ENCODE measurements around the gene CDC20. TPM values are rescaled to one million over a fixed set of nuclear protein-coding genes. Genes with fewer than 3 reads are reported as not detected.

The CDC20 gene
- total and polyA plus RNA-seq, 8 donors, result 1.8 to 31.4 (median 11.0) TPM

DNA sequence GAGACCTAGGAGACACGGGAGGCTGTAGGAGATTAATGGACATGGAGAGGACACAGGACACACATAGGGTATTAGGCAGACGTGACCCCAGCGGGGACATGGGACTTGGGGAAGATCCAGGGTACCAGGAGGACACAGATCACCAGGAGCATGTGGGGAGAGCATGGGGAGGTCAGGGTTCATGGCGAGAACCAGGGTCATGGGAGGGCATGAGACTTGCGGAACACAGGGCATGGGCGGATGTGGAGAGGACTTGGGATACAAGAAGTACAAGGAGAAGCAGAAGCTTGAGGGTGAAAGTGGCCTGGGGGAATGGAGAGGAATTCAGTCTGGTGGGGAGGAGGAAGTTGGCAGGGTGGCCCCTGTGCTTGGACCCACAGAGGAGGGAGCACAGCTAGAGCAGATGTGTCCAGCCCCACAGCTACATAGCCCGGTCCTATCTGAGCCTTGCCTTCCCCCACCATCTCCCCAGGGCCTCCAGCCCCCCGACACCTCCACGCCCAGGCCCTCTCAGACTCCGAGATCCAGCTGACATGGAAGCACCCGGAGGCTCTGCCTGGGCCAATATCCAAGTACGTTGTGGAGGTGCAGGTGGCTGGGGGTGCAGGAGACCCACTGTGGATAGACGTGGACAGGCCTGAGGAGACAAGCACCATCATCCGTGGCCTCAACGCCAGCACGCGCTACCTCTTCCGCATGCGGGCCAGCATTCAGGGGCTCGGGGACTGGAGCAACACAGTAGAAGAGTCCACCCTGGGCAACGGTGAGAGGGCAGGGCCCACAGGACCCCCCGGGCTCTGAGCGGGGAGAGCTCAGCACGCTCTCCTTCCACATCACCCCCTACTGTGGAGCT is 45.9 kb upstream of the CDC20 start:
- H3K27ac ChIP-seq, result no peak overlapping the region
- WGBS, 5 donors, result 91 to 96% (median 93%) methylated on average over 9 to 24 of the region's 24 CpGs

DNA sequence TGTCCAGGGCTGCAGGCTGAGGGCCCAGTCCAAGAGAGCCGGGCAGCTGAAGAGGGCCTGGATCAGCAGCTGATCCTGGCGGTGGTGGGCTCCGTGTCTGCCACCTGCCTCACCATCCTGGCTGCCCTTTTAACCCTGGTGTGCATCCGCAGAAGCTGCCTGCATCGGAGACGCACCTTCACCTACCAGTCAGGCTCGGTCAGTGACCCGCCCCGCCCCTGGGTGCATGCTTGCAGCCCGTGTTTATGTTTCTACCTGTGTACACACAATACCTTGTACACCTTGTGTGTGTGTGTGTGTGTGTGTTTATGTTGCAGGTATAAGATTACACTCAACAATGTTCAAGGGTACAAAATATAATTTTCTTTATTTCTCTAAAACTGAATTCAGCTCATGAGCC is 45.0 kb upstream of the CDC20 start:
- H3K36me3 ChIP-seq, result peaks cover 0 to 4% (median 0%) of the 10 kb centered on the region in 4 donors
- no peaks in the 10 kb centered on the region for H3K4me1 ChIP-seq
- DNase-seq, result peak; percentile 61 to 71
- WGBS, 5 donors, result 44 to 67% (median 57%) methylated on average over 10 of the region's 10 CpGs
- H3K27me3 ChIP-seq, result no peaks in the 10 kb centered on the region
- intact Hi-C loops (cut with DNase I; ENCODE audit: low total_unique reads), result no loop called here
- H3K4me3 ChIP-seq, result no peak overlapping the region
- no peaks in the 10 kb centered on the region for H3K9me3 ChIP-seq
- no peak overlapping the region for H3K27ac ChIP-seq
- TF ChIP-seq POLR2AphosphoS5 (IDR thresholded peaks at IDR 0.05) (no peak), POLR2A (IDR thresholded peaks at IDR 0.05) (no peak), EP300 (IDR thresholded peaks at IDR 0.05) (no peak)
- TF ChIP-seq, protein P1, sequence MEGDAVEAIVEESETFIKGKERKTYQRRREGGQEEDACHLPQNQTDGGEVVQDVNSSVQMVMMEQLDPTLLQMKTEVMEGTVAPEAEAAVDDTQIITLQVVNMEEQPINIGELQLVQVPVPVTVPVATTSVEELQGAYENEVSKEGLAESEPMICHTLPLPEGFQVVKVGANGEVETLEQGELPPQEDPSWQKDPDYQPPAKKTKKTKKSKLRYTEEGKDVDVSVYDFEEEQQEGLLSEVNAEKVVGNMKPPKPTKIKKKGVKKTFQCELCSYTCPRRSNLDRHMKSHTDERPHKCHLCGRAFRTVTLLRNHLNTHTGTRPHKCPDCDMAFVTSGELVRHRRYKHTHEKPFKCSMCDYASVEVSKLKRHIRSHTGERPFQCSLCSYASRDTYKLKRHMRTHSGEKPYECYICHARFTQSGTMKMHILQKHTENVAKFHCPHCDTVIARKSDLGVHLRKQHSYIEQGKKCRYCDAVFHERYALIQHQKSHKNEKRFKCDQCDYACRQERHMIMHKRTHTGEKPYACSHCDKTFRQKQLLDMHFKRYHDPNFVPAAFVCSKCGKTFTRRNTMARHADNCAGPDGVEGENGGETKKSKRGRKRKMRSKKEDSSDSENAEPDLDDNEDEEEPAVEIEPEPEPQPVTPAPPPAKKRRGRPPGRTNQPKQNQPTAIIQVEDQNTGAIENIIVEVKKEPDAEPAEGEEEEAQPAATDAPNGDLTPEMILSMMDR (IDR thresholded peaks at IDR 0.05), result no peak

More for the DNA sequence above, 45.9 kb upstream of the CDC20 start:
- H3K4me3 ChIP-seq, result no peak overlapping the region
- H3K27me3 ChIP-seq, result no peaks in the 10 kb centered on the region
- H3K4me1 ChIP-seq, result no peaks in the 10 kb centered on the region
- H3K36me3 ChIP-seq, result peaks cover 0 to under 1% (median 0%) of the 10 kb centered on the region in 4 donors
- no peak for TF ChIP-seq POLR2AphosphoS5 (IDR thresholded peaks at IDR 0.05)
- no peak for TF ChIP-seq EP300 (IDR thresholded peaks at IDR 0.05)
- TF ChIP-seq, protein P1 (IDR thresholded peaks at IDR 0.05), result no peak
- TF ChIP-seq POLR2A (IDR thresholded peaks at IDR 0.05), result no peak
- no peak for DNase-seq
- no peaks in the 10 kb centered on the region for H3K9me3 ChIP-seq
- intact Hi-C loops (cut with DNase I; ENCODE audit: low total_unique reads), result no loop called here

DNA sequence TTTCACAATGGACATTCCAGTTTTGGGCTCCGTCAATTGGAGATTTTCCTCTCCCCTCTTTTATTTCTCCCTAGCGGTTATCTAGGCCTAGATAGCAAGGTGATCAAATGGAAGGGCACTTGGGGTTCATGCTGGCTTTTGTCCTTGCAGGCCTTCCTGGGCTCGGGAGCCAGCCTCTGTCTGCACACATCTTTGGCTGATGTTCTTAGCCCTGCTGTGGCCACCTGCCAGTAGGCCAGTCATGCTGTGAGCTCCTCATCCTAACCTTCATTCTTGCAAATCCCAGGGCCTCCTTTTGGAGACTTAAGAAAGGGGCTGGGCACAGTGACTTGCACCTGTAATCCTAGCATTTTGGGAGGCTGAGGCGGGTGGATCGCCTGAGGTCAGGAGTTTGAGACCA is 44.5 kb upstream of the CDC20 start:
- H3K27ac ChIP-seq, result no peak overlapping the region
- intact Hi-C loops (cut with DNase I; ENCODE audit: low total_unique reads), result no loop called here
- TF ChIP-seq, protein P1 (IDR thresholded peaks at IDR 0.05), result no peak
- no peak for TF ChIP-seq POLR2A (IDR thresholded peaks at IDR 0.05)
- TF ChIP-seq POLR2AphosphoS5 (IDR thresholded peaks at IDR 0.05), result no peak
- no peak for TF ChIP-seq EP300 (IDR thresholded peaks at IDR 0.05)
- no peaks in the 10 kb centered on the region for H3K27me3 ChIP-seq
- H3K36me3 ChIP-seq, result peaks cover 0 to 4% (median 0%) of the 10 kb centered on the region in 4 donors
- no peak for DNase-seq
- no peaks in the 10 kb centered on the region for H3K4me1 ChIP-seq
- no peaks in the 10 kb centered on the region for H3K9me3 ChIP-seq
- H3K4me3 ChIP-seq, result no peak overlapping the region
- 88 to 93% (median 91%) methylated on average over 5 of the region's 5 CpGs for WGBS, 5 donors

DNA sequence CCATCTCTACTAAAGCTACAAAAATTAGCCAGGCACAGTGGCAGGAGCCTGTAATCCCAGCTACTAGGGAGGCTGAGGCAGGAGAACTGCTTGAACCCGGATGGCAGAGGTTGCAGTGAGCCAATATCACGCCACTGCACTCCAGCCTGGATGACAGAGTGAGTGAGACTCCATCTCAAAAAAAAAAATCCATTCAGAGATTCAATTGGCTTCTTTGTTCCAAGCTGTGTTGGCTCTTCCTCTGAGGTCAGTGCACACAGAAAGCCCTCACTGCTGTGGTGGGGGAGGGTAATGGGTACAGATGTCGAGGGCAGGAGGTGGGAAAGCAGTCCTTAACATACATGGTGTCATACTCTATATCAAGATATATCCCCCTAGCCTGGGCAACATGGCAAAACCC is 43.3 kb upstream of the CDC20 start:
- H3K4me3 ChIP-seq, result no peak overlapping the region
- WGBS, 5 donors, result 76 to 90% (median 84%) methylated on average over 3 of the region's 3 CpGs

More for the DNA sequence above, 43.3 kb upstream of the CDC20 start:
- Histone ChIP-seq H3K9me3 (no peaks in the 10 kb centered on the region), H3K27me3 (no peaks in the 10 kb centered on the region), H3K4me1 (no peaks in the 10 kb centered on the region), H3K27ac (no peak overlapping the region), H3K36me3 (peaks cover 0 to 4% (median 0%) of the 10 kb centered on the region in 4 donors)
- DNase-seq, result no peak
- intact Hi-C loops (cut with DNase I; ENCODE audit: low total_unique reads), result no loop called here
- TF ChIP-seq, protein P1 (IDR thresholded peaks at IDR 0.05), result no peak
- TF ChIP-seq EP300 (IDR thresholded peaks at IDR 0.05) (no peak), POLR2AphosphoS5 (IDR thresholded peaks at IDR 0.05) (no peak), POLR2A (IDR thresholded peaks at IDR 0.05) (no peak)

Measured in stomach (tissue), 9 donors.